K562 (cell line): ENCODE data around the gene KLK13. TPM values are rescaled to one million over a fixed set of nuclear protein-coding genes. Genes with fewer than 3 reads are reported as not detected.

Source experiments
- ATF6 ChIP-seq: sonication (generic); formaldehyde crosslinking; IDR thresholded peaks from 2 replicates; pipeline ENCODE4 v1.4.0; 2020; ENCODE audit warnings: mild to moderate bottlenecking, missing genetic modification reagents
- ATF7 ChIP-seq: fragments of 450-650 bp; IDR thresholded peaks from 2 replicates; pipeline ENCODE4 v1.7.1; 2014; ENCODE audit warnings: mild to moderate bottlenecking, moderate library complexity
- BACH1 ChIP-seq: fragments of 200-800 bp; sonication (Bioruptor generic); IDR thresholded peaks from 2 replicates; pipeline ENCODE4 v1.6.1; 2016; ENCODE audit warnings: missing genetic modification characterization, missing compliant biosample characterization
- BDP1 ChIP-seq: IDR thresholded peaks from 3 replicates; pipeline ENCODE4 v1.6.1; 2011; ENCODE audit not compliant: insufficient read length, insufficient read depth
- FOXA3 ChIP-seq, 2 experiments: fragments of 450-650 bp in 1 of 2; sonication (generic) in 1 of 2; formaldehyde crosslinking; IDR thresholded peaks in 1 of 2; conservative IDR thresholded peaks in 1 of 2; 2 replicates each; pipeline versions ENCODE4 v1.4.0 to v1.8.0; 2020 to 2022; ENCODE audit warnings: mild to moderate bottlenecking in 2 of 2, missing genetic modification reagents in 1 of 2
- GATAD2B ChIP-seq: fragments of 450-650 bp; IDR thresholded peaks from 2 replicates; pipeline ENCODE4 v1.6.1; 2017; ENCODE audit warnings: mild to moderate bottlenecking, borderline replicate concordance
- HCFC1 ChIP-seq: IDR thresholded peaks from 2 replicates; pipeline ENCODE4 v1.6.1; 2012; ENCODE audit warnings: low read depth, low read length, improper control_type of control experiment
- ID3 ChIP-seq, 2 experiments: fragments of 250-450 bp in 1 of 2; fragments of 450-650 bp in 1 of 2; sonication (Bioruptor Pico) in 1 of 2; IDR thresholded peaks; 2 replicates each; pipeline versions ENCODE4 v1.6.1 to v1.8.0; 2016 to 2021; ENCODE audit warnings: mild to moderate bottlenecking in 2 of 2, moderate library complexity in 2 of 2, missing compliant biosample characterization in 1 of 2, missing genetic modification characterization in 1 of 2
- MCM2 ChIP-seq: fragments of 450-650 bp; IDR thresholded peaks from 2 replicates; pipeline ENCODE4 v1.6.1; 2017; ENCODE audit warnings: low read depth, mild to moderate bottlenecking
- MEF2D ChIP-seq: conservative IDR thresholded peaks from 2 replicates; pipeline ENCODE4 v1.6.1; 2016; ENCODE audit warnings: low read depth, missing genetic modification characterization, missing compliant biosample characterization
- MNT ChIP-seq, 2 experiments: fragments of 450-650 bp; conservative IDR thresholded peaks; 2 replicates each; pipeline ENCODE4 v1.6.1; 2017; ENCODE audit warnings: mild to moderate bottlenecking in 2 of 2, moderate library complexity in 2 of 2
- MXI1 ChIP-seq: IDR thresholded peaks from 2 replicates; pipeline ENCODE4 v1.6.1; 2011; ENCODE audit warnings: low read depth, mild to moderate bottlenecking, improper control_type of control experiment, low read length
- POLR2B ChIP-seq: fragments of 450-650 bp; IDR thresholded peaks from 2 replicates; pipeline ENCODE4 v1.6.1; 2018; ENCODE audit warnings: low read depth; ENCODE audit not compliant: partially characterized antibody
- RFX7 ChIP-seq: fragments of 250-450 bp; sonication (Bioruptor Pico); IDR thresholded peaks from 2 replicates; pipeline ENCODE4 v1.5.1; 2021; ENCODE audit warnings: mild to moderate bottlenecking
- TBP ChIP-seq: optimal IDR thresholded peaks from 2 replicates; pipeline ENCODE3; 2011; ENCODE audit warnings: low read depth, low read length, improper control_type of control experiment
- ZBTB7A ChIP-seq: IDR thresholded peaks from 2 replicates; pipeline ENCODE4 v1.6.1; 2011; ENCODE audit warnings: low read depth, mild to moderate bottlenecking, low read length, moderate library complexity, borderline replicate concordance; ENCODE audit not compliant: control insufficient read depth
- ZFP30 ChIP-seq: fragments of 250-450 bp; sonication (Bioruptor Pico); IDR thresholded peaks from 2 replicates; pipeline ENCODE4 v1.8.0; 2022; ENCODE audit warnings: moderate library complexity, mild to moderate bottlenecking, inconsistent platforms, borderline replicate concordance
- ZNF197 ChIP-seq: fragments of 200-800 bp; sonication (Bioruptor generic); IDR thresholded peaks from 2 replicates; pipeline ENCODE4 v1.6.1; 2016; ENCODE audit warnings: low read depth, missing genetic modification characterization, missing compliant biosample characterization
- ZNF280A ChIP-seq: fragments of 450-650 bp; IDR thresholded peaks from 2 replicates; pipeline ENCODE4 v1.6.1; 2018; ENCODE audit warnings: mild to moderate bottlenecking, low read depth; ENCODE audit not compliant: partially characterized antibody
- ZNF639 ChIP-seq, 2 experiments: fragments of 200-800 bp in 1 of 2; sonication (Bioruptor generic) in 1 of 2; sonication (generic) in 1 of 2; formaldehyde crosslinking in 1 of 2; IDR thresholded peaks in 1 of 2; conservative IDR thresholded peaks in 1 of 2; 2 replicates each; pipeline versions ENCODE4 v1.5.0 to v1.6.1; 2016 to 2020; ENCODE audit warnings: missing compliant biosample characterization in 1 of 2, missing genetic modification characterization in 1 of 2, missing genetic modification reagents in 1 of 2
- polyA plus RNA-seq, 8 experiments: library from polyadenylated mRNA; depleted of rRNA in 4 of 8; stranded (reverse) in 5 of 8; unstranded in 3 of 8; fragments of >200 nt; fragmentation: Nextera tagmentation in 2 of 8; fragmentation: Illumina TruSeq in 1 of 8; extraction: Ambion mirVana in 2 of 8; extraction: Trizol in 1 of 8; gene quantifications; 2 replicates each; pipeline versions ENCODE4 v1.2.1 to v1.2.3, GENCODE V29; 2011 to 2014; ENCODE audit warnings: inconsistent platforms in 1 of 8, missing spikeins in 1 of 8
- total RNA-seq, 7 experiments: library from RNA; depleted of rRNA in 6 of 7; stranded (reverse); fragments of >200 nt in 6 of 7; fragmentation: Illumina TruSeq in 2 of 7; extraction: Trizol in 2 of 7; gene quantifications; 2 replicates each; pipeline versions ENCODE4 v1.2.1 to v1.2.3, GENCODE V29; 2011 to 2021; ENCODE audit warnings: low replicate concordance in 1 of 7

The KLK13 gene
- total and polyA plus RNA-seq, 9 of the 15 experiments (the other 6 are each of a cell fraction or from before 2014, with no cell fraction given): 0.72 to 9.0 (median 2.3) TPM

GRCh38 chr19:51064534-51065220 is at the start of gene KLK13 (continued):
- peak; percentile 46 to 57; a peak in 3 of 4 replicates for TF ChIP-seq MNT (conservative IDR thresholded peaks at IDR 0.05)
- no peak for TF ChIP-seq MCM2
- TF ChIP-seq ZNF639 (CRISPR knock-in tag; conservative IDR thresholded peaks at IDR 0.05 in 1 of 2, IDR thresholded peaks at IDR 0.05 in 1 of 2): no peak
- 0 out of 2 replicates have a peak, but pooled peaks have one; percentile 8 for TF ChIP-seq ATF7
- no peak for TF ChIP-seq MEF2D (tag)
- TF ChIP-seq ZNF197 (CRISPR knock-in tag): no peak
- TF ChIP-seq TBP: no peak
- no peak for TF ChIP-seq BACH1 (tag)
- TF ChIP-seq HCFC1: no peak
- TF ChIP-seq ZBTB7A: peak; percentile 77; the same call in 1 of the 2 replicates
- peak; percentile 59; the same call in 1 of the 2 replicates for TF ChIP-seq GATAD2B
- no peak for TF ChIP-seq ZNF280A
- TF ChIP-seq MXI1: no peak
- no peak for TF ChIP-seq POLR2B
- no peak for TF ChIP-seq FOXA3 (CRISPR knock-in tag; conservative IDR thresholded peaks at IDR 0.05 in 1 of 2, IDR thresholded peaks at IDR 0.05 in 1 of 2)
- no peak for TF ChIP-seq BDP1
- TF ChIP-seq ID3 (CRISPR knock-in tag; IDR thresholded peaks at IDR 0.05): no peak
- TF ChIP-seq ID3 (tag; IDR thresholded peaks at IDR 0.05): no peak
- TF ChIP-seq RFX7 (CRISPR knock-in tag): no peak
- TF ChIP-seq ATF6 (CRISPR knock-in tag): no peak
- no peak for TF ChIP-seq ZFP30 (CRISPR knock-in tag)
